A549 treated with AZD9567 at 1 μM for 4 hours (cell line): ENCODE measurements around the gene WDR31. TPM values are rescaled to one million over a fixed set of nuclear protein-coding genes. Genes with fewer than 3 reads are reported as not detected.

Experiments used
- total RNA-seq: library from RNA; stranded (reverse); fragments of 200-300 nt; extraction: Qiagen RNA extraction; gene quantifications from 5 replicates; pipeline ENCODE4 v1.2.3, GENCODE V29; 2022; ENCODE audit not compliant: insufficient read depth

The WDR31 gene
- 1.3 to 1.8 TPM (median 1.5 TPM) in 5 replicates for total RNA-seq

GRCh38 chr9:113340011-113340699, at the start of gene WDR31:
Gene WDR31 (minus strand): TSS chr9:113340275. CDS start chr9:113332022, 8,253 bp downstream.

GRCh38 chr9:113376634-113377567, 36.8 kb upstream of the WDR31 start, which contains the start of gene HDHD3:
Gene HDHD3 (minus strand): TSS chr9:113376986. CDS start chr9:113374354, 2,632 bp downstream.

GRCh38 chr9:113349445-113350094, 9.5 kb upstream of the WDR31 start, which contains the start of gene BSPRY:
Gene BSPRY (plus strand): TSS chr9:113349541. CDS start chr9:113349580, 39 bp downstream.

GRCh38 chr9:113302792-113303418, 37.2 kb downstream of the WDR31 start, which contains the start of gene RNF183:
Gene RNF183 (minus strand): TSS chr9:113303376. CDS start chr9:113298184, 5,192 bp downstream.

GRCh38 chr9:113275157-113276131, 64.6 kb downstream of the WDR31 start, which contains the start of the genes CDC26 and PRPF4:
Gene CDC26 (minus strand): TSS chr9:113275572. CDS start chr9:113272507, 3,065 bp downstream.
Gene PRPF4 (plus strand): TSS chr9:113275658. CDS start chr9:113275744, 86 bp downstream.

Other genes with a start within 250 kb of the WDR31 start
- 5.7 to 7.5 TPM (median 7.2 TPM) in 5 replicates for gene SLC31A2, start 189.3 kb downstream of the WDR31 start, total RNA-seq
- gene FKBP15, start 119.0 kb downstream of the WDR31 start, total RNA-seq: 17.0 to 19.0 TPM (median 17.7 TPM) in 5 replicates
- gene SLC31A1, start 118.7 kb downstream of the WDR31 start, total RNA-seq: 19.0 to 26.2 TPM (median 19.7 TPM) in 5 replicates
- gene CDC26, start 64.7 kb downstream of the WDR31 start, total RNA-seq: 42.6 to 60.9 TPM (median 45.5 TPM) in 5 replicates
- gene PRPF4, start 64.6 kb downstream of the WDR31 start, total RNA-seq: 53.9 to 59.4 TPM (median 56.7 TPM) in 5 replicates
- 0.17 to 0.21 TPM in 2 of 5 replicates, not detected in the others for gene RNF183, start 36.9 kb downstream of the WDR31 start, total RNA-seq
- gene BSPRY, start 9.3 kb upstream of the WDR31 start, total RNA-seq: 0.05 to 0.08 TPM (median 0.06 TPM) in 4 of 5 replicates, not detected in the other
- gene HDHD3, start 36.7 kb upstream of the WDR31 start, total RNA-seq: 19.4 to 25.6 TPM (median 23.0 TPM) in 5 replicates
- gene ALAD, start 61.0 kb upstream of the WDR31 start, total RNA-seq: 15.7 to 19.1 TPM (median 18.1 TPM) in 5 replicates
- gene POLE3, start 70.4 kb upstream of the WDR31 start, total RNA-seq: 101 to 125 TPM (median 113 TPM) in 5 replicates
- 0.42 to 2.3 TPM (median 0.51 TPM) in 5 replicates for gene C9orf43, start 70.5 kb upstream of the WDR31 start, total RNA-seq
- 11.2 to 20.5 TPM (median 17.7 TPM) in 5 replicates for gene RGS3, start 123.5 kb upstream of the WDR31 start, total RNA-seq